CD14-positive monocyte (primary cell): ENCODE data around the gene NDUFA12. TPM values are rescaled to one million over a fixed set of nuclear protein-coding genes. Genes with fewer than 3 reads are reported as not detected.

Experiments
- DNase-seq, 3 donors: peaks; one replicate each; pipeline ENCODE4 v3.0.0-alpha.2; 2011 to 2022
- H2AFZ ChIP-seq: 2 replicates; pipeline ENCODE4 v1.6.0; 2012; ENCODE audit warnings: mild to moderate bottlenecking, low read depth, low read length, inconsistent platforms; ENCODE audit not compliant: insufficient read depth, poor library complexity, severe bottlenecking
- H3K27ac ChIP-seq, 2 donors: 1 replicate in 1 of 2; 2 replicates in 1 of 2; pipeline ENCODE4 v1.5.1; 2012 to 2013; ENCODE audit warnings: low read length in 2 of 2, control low read depth in 1 of 2, inconsistent platforms in 1 of 2, low read depth in 1 of 2, mild to moderate bottlenecking in 1 of 2
- H3K27me3 ChIP-seq, 2 donors: one replicate each; pipeline versions ENCODE4 v1.6.0 to v1.6.1; 2011 to 2013; ENCODE audit warnings: low read length in 2 of 2; ENCODE audit not compliant: control insufficient read depth in 2 of 2, insufficient read depth in 2 of 2
- H3K36me3 ChIP-seq, 2 donors: replicated peaks in 1 of 2; 1 replicate in 1 of 2; 2 replicates in 1 of 2; pipeline versions ENCODE4 v1.5.1 to v1.6.1; 2012 to 2013; ENCODE audit warnings: low read length in 2 of 2, control low read depth in 1 of 2, inconsistent platforms in 1 of 2, mild to moderate bottlenecking in 1 of 2; ENCODE audit not compliant: insufficient read depth in 2 of 2, control insufficient read depth in 1 of 2
- H3K4me1 ChIP-seq, 2 donors: 1 replicate in 1 of 2; 2 replicates in 1 of 2; pipeline versions ENCODE4 v1.5.1 to v1.6.1; 2012 to 2013; ENCODE audit warnings: low read length in 2 of 2, control low read depth in 1 of 2, inconsistent platforms in 1 of 2, mild to moderate bottlenecking in 1 of 2, moderate library complexity in 1 of 2; ENCODE audit not compliant: insufficient read depth in 2 of 2, control insufficient read depth in 1 of 2
- H3K4me2 ChIP-seq: replicated peaks from 2 replicates; pipeline ENCODE3; 2012; ENCODE audit warnings: low read length, moderate library complexity, mild to moderate bottlenecking; ENCODE audit not compliant: poor library complexity, severe bottlenecking; ENCODE audit errors: extremely low read depth
- H3K4me3 ChIP-seq, 3 experiments: fragments of 200-600 bp in 1 of 3; sonication (generic) in 1 of 3; replicated peaks in 1 of 3; 1 replicate in 2 of 3; 2 replicates in 1 of 3; pipeline ENCODE4 v1.5.1; 2011 to 2013; ENCODE audit warnings: low read length in 3 of 3, mild to moderate bottlenecking in 3 of 3, control low read depth in 2 of 3, low read depth in 2 of 3, inconsistent platforms in 1 of 3, moderate library complexity in 1 of 3
- H3K79me2 ChIP-seq: 2 replicates; pipeline ENCODE4 v1.6.0; 2012; ENCODE audit warnings: mild to moderate bottlenecking, control low read depth, inconsistent platforms, low read length, moderate library complexity; ENCODE audit not compliant: insufficient read depth
- H3K9ac ChIP-seq: 2 replicates; pipeline ENCODE4 v1.6.0; 2017; ENCODE audit warnings: low read length, mild to moderate bottlenecking; ENCODE audit not compliant: insufficient read depth, poor library complexity, severe bottlenecking
- H3K9me3 ChIP-seq, 2 donors: replicated peaks in 1 of 2; 1 replicate in 1 of 2; 2 replicates in 1 of 2; pipeline versions ENCODE4 v1.5.1 to v1.6.1; 2012 to 2013; ENCODE audit warnings: low read length in 2 of 2, control low read depth in 1 of 2; ENCODE audit not compliant: control insufficient read depth in 1 of 2, insufficient read depth in 1 of 2
- H4K20me1 ChIP-seq: 2 replicates; pipeline ENCODE4 v1.6.0; 2012; ENCODE audit warnings: mild to moderate bottlenecking, low read length, control low read depth, moderate library complexity; ENCODE audit not compliant: insufficient read depth
- H3K27ac Mint-ChIP-seq, 7 donors: one replicate each; pipeline ENCODE4 v1.8.0; 2020; ENCODE audit warnings: mild to moderate bottlenecking in 7 of 7, mixed read lengths in 7 of 7, moderate library complexity in 6 of 7, inconsistent platforms in 2 of 7
- H3K27me3 Mint-ChIP-seq, 3 donors: one replicate each; pipeline ENCODE4 v1.8.0; 2021 to 2022; ENCODE audit warnings: low read depth in 3 of 3, mild to moderate bottlenecking in 3 of 3, mixed read lengths in 3 of 3, moderate library complexity in 3 of 3, inconsistent platforms in 1 of 3
- H3K36me3 Mint-ChIP-seq, 2 donors: one replicate each; pipeline ENCODE4 v1.8.0; 2020; ENCODE audit warnings: mixed read lengths in 2 of 2, inconsistent platforms in 1 of 2, mild to moderate bottlenecking in 1 of 2
- H3K4me1 Mint-ChIP-seq: one replicate; pipeline ENCODE4 v1.8.0; 2020; ENCODE audit warnings: mild to moderate bottlenecking, mixed read lengths
- H3K4me3 Mint-ChIP-seq, 2 donors: one replicate each; pipeline ENCODE4 v1.8.0; 2020; ENCODE audit warnings: mild to moderate bottlenecking in 2 of 2, mixed read lengths in 2 of 2, moderate library complexity in 1 of 2
- H3K9me3 Mint-ChIP-seq, 7 donors: one replicate each; pipeline ENCODE4 v1.8.0; 2020 to 2022; ENCODE audit warnings: mixed read lengths in 7 of 7, mild to moderate bottlenecking in 6 of 7, moderate library complexity in 6 of 7, inconsistent platforms in 2 of 7
- WGBS: methylation state at CpG from one replicate; pipeline ENCODE4 v1.1.5; 2013; ENCODE audit warnings: missing lambda C conversion rate; ENCODE audit not compliant: insufficient coverage; 5-methylcytosine and 5-hydroxymethylcytosine counted together
- intact Hi-C, 2 donors: fragments of 100-400 bp; cut with micrococcal nuclease; formaldehyde crosslinking; loops; one replicate each; pipeline versions ENCODE4 v1.15.0 to v1.15.1; 2023
- polyA minus RNA-seq: library from RNA; depleted of rRNA, polyadenylated mRNA; stranded (reverse); fragments of >200 nt; gene quantifications from 2 replicates; pipeline ENCODE4 v1.2.3, GENCODE V29; 2012
- polyA plus RNA-seq, 3 donors: library from polyadenylated mRNA; depleted of rRNA in 1 of 3; unstranded in 2 of 3; stranded (reverse) in 1 of 3; fragments of 300-500 nt in 2 of 3; fragments of >200 nt in 1 of 3; fragmentation: Illumina TruSeq in 2 of 3; gene quantifications; 1 replicate in 2 of 3; 2 replicates in 1 of 3; pipeline ENCODE4 v1.2.3, GENCODE V29; 2012 to 2021
- total RNA-seq, 12 experiments: library from RNA in 1 of 12; stranded (reverse) in 1 of 12; fragments of 120-200 nt in 1 of 12; gene quantifications; one replicate each; pipeline ENCODE4 v1.2.4 and lab custom pipeline; 2013 to 2026; ENCODE audit warnings: mixed read lengths in 6 of 12, inconsistent platforms in 1 of 12
- TF ChIP-seq, protein P1 (sequence below): fragments of 200-600 bp; IDR thresholded peaks from one replicate; pipeline ENCODE4 v1.8.0; 2022; ENCODE audit warnings: antibody characterized with exemption, mild to moderate bottlenecking

The NDUFA12 gene
- total RNA-seq (2013) = 162 TPM
- polyA plus RNA-seq = 100 to 1,000 TPM; 105 to 302 (median 286) TPM
- 32.8 and 60.7 TPM in 2 replicates for polyA minus RNA-seq
- total RNA-seq (lab: John Stamatoyannopoulos, UW) = 8.1 to 111 (median 48.8) reads per million in 11 experiments

DNA sequence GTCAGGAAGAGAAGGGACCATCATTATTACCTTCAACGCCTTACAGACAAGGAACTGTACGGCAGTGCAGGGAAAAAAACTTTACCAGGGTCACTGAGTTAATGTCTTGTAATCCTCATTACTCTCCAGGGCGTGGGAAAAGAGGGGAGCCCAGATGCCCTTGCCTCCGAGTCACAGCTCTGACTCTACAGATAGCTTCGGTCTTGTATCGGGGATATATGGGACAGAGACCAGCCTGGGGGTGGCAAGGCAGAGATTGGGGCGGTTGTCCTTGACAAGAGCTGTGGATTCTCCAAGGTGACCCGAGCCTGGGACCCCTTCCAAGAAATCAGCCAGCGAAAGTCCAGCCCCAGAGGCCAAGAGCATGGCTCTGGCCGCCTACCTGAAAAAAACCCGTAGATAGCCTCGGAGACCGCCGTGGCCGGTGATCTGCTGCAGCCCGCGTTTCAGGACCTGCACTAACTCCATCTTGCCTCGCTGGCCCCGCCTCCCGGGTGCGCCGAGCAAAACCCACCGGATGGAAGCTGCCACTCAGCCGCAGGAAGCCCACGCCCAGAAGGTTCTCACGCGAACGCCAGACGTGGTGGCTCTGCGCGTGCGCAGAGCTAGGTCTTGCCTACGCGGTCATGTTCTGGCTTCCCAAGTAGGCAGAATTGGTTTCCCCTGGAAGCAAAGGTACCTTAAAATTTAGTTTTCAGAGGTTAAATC, at the start of gene NDUFA12:
Gene NDUFA12 (minus strand): TSS at position 485 of the 708 bp plus-strand sequence. CDS start 17 bp downstream, at position 468.
- Histone ChIP-seq H3K36me3 (peaks cover 9 to 17% of the 10 kb centered on the region in 2 donors), H3K4me3 (peak within 1 kb of the TSS; percentile 92 to 95 (median 92)), H3K4me1 (peaks cover 24 to 41% of the 10 kb centered on the region in 2 donors), H3K4me2 (peak within 1 kb of the TSS; percentile 88), H3K27ac (peak within 1 kb of the TSS; percentile 86 to 97), H3K9ac (peak within 1 kb of the TSS; percentile 92), H2AFZ (peak within 1 kb of the TSS; percentile 97), H3K79me2 (peaks cover 51% of the 10 kb centered on the region), H4K20me1 (peaks cover 6% of the 10 kb centered on the region), H3K9me3 (peaks cover 15 to 16% of the 10 kb centered on the region in 2 donors), H3K27me3 (no peaks in the 10 kb centered on the region)
- peak; percentile 96 to 99 (median 97) for DNase-seq
- Mint-ChIP-seq H3K27me3 (no peaks in the 10 kb centered on the region), H3K36me3 (peaks cover 19 to 24% of the 10 kb centered on the region in 2 donors), H3K4me3 (peak within 1 kb of the TSS; percentile 93 to 97), H3K27ac (peak within 1 kb of the TSS; percentile 91 to 95 (median 93)), H3K9me3 (peaks cover 7 to 26% (median 18%) of the 10 kb centered on the region in 7 donors), H3K4me1 (peaks cover 39% of the 10 kb centered on the region)
- under 1% methylated on average over 32 of the region's 34 CpGs for WGBS
- intact Hi-C loops = no loop called here
- TF ChIP-seq, protein P1, sequence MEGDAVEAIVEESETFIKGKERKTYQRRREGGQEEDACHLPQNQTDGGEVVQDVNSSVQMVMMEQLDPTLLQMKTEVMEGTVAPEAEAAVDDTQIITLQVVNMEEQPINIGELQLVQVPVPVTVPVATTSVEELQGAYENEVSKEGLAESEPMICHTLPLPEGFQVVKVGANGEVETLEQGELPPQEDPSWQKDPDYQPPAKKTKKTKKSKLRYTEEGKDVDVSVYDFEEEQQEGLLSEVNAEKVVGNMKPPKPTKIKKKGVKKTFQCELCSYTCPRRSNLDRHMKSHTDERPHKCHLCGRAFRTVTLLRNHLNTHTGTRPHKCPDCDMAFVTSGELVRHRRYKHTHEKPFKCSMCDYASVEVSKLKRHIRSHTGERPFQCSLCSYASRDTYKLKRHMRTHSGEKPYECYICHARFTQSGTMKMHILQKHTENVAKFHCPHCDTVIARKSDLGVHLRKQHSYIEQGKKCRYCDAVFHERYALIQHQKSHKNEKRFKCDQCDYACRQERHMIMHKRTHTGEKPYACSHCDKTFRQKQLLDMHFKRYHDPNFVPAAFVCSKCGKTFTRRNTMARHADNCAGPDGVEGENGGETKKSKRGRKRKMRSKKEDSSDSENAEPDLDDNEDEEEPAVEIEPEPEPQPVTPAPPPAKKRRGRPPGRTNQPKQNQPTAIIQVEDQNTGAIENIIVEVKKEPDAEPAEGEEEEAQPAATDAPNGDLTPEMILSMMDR = no peak

DNA sequence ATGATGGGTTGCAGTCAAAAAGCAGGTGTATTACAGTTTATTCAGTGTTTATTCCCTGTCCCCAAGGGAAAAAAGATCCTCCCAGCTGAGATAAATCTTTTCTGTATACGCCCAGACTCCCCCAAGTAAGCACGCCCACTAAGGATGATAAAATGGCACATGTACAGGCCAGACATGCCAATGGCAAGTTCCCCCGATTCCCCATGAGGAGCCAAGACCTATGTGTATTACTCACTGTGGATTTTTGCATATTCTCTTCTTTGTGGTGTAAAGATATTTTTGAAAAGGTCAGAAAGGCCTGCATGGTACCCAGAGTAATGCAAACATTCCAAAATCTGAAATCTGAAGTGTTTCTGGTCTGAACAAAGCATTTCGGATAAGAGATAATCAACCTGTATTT, 47.7 kb upstream of the NDUFA12 start:
- H3K27ac Mint-ChIP-seq = no peak overlapping the region
- 100% methylated on average over 2 of the region's 4 CpGs for WGBS

More for the DNA sequence above, 47.7 kb upstream of the NDUFA12 start:
- intact Hi-C loops = no loop called here
- Histone ChIP-seq H3K36me3 (peaks cover 59 to 91% of the 10 kb centered on the region in 2 donors), H3K27me3 (no peaks in the 10 kb centered on the region), H4K20me1 (no peaks in the 10 kb centered on the region), H2AFZ (no peak overlapping the region), H3K27ac (no peak overlapping the region), H3K4me1 (no peaks in the 10 kb centered on the region), H3K9ac (no peak overlapping the region), H3K79me2 (no peaks in the 10 kb centered on the region), H3K4me3 (no peak overlapping the region), H3K9me3 (no peaks in the 10 kb centered on the region), H3K4me2 (no peak overlapping the region)
- no peak for DNase-seq
- Mint-ChIP-seq H3K27me3 (peaks cover 0 to 1% (median 0%) of the 10 kb centered on the region in 3 donors), H3K4me3 (no peak overlapping the region), H3K4me1 (no peaks in the 10 kb centered on the region), H3K9me3 (peaks cover 0 to 3% (median 0%) of the 10 kb centered on the region in 7 donors), H3K36me3 (peaks cover 53 to 71% of the 10 kb centered on the region in 2 donors)
- TF ChIP-seq, protein P1 = no peak
